Measurements from ENCODE around the gene OR52E4.

DNA sequence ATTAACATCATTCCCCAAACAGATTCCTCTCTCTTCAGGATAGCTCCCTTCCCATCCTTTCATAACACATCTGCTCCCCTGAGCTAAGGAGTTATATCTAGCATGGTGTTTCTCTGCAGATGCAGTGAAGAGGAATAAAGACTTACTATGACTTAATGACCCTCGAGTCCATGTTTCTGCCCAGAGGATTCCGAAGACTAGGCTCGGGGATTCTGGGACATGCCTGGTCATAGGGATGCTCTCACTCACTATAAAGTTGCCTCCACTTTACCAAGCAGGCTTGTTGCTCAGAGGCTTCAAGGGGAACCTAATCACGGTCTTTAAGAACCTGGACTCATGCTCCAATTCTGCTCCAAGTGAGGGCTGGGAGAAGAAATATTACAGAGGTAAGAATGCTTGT, at the start of gene OR52E4:
- TF ChIP-seq, protein P1, sequence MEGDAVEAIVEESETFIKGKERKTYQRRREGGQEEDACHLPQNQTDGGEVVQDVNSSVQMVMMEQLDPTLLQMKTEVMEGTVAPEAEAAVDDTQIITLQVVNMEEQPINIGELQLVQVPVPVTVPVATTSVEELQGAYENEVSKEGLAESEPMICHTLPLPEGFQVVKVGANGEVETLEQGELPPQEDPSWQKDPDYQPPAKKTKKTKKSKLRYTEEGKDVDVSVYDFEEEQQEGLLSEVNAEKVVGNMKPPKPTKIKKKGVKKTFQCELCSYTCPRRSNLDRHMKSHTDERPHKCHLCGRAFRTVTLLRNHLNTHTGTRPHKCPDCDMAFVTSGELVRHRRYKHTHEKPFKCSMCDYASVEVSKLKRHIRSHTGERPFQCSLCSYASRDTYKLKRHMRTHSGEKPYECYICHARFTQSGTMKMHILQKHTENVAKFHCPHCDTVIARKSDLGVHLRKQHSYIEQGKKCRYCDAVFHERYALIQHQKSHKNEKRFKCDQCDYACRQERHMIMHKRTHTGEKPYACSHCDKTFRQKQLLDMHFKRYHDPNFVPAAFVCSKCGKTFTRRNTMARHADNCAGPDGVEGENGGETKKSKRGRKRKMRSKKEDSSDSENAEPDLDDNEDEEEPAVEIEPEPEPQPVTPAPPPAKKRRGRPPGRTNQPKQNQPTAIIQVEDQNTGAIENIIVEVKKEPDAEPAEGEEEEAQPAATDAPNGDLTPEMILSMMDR (conservative IDR thresholded peaks at IDR 0.05) = no peak
- no peak for TF ChIP-seq ZFX (IDR thresholded peaks at IDR 0.05)
